HL-60 (cell line): ENCODE results near the gene SEBOX.

ENCODE experiments used
- DNase-seq, 2 experiments: peaks; one replicate each; pipeline ENCODE4 v3.0.0-alpha.2; 2010 to 2020; ENCODE audit warnings: low read depth in 1 of 2, low spot score in 1 of 2
- H3K27ac ChIP-seq: fragments of 250-450 bp; sonication (Bioruptor Pico); replicated peaks from 2 replicates; pipeline ENCODE4 v1.5.1; 2020; ENCODE audit warnings: mild to moderate bottlenecking, moderate library complexity
- H3K27me3 ChIP-seq: fragments of 250-450 bp; sonication (Bioruptor Pico); 2 replicates; pipeline ENCODE4 v1.5.1; 2021; ENCODE audit warnings: mild to moderate bottlenecking, moderate library complexity; ENCODE audit not compliant: insufficient read depth, poor library complexity, severe bottlenecking
- H3K4me3 ChIP-seq: replicated peaks from 2 replicates; pipeline ENCODE4 v1.5.1; 2011; ENCODE audit warnings: mild to moderate bottlenecking, control low read depth, low read length; ENCODE audit not compliant: insufficient read depth
- CTCF ChIP-seq: IDR thresholded peaks from one replicate; pipeline ENCODE4 v1.5.1; 2011; ENCODE audit warnings: low read length, control low read depth, inconsistent platforms; ENCODE audit not compliant: insufficient read depth
- GABPA ChIP-seq: IDR thresholded peaks from 2 replicates; pipeline ENCODE4 v1.6.1; 2012; ENCODE audit warnings: low read depth
- POLR2AphosphoS5 ChIP-seq: IDR thresholded peaks from 2 replicates; pipeline ENCODE4 v1.6.1; 2012; ENCODE audit warnings: low read depth
- REST ChIP-seq: IDR thresholded peaks from 2 replicates; pipeline ENCODE4 v1.6.1; 2012; ENCODE audit warnings: low read depth; ENCODE audit not compliant: insufficient replicate concordance
- SPI1 ChIP-seq: IDR thresholded peaks from 2 replicates; pipeline ENCODE4 v1.6.1; 2012; ENCODE audit warnings: low read depth, mild to moderate bottlenecking, borderline replicate concordance

Gene SEBOX

GRCh38 chr17:28390563-28390962, 25.6 kb upstream of the SEBOX start:
- Histone ChIP-seq H3K27ac (no peak overlapping the region), H3K27me3 (no peaks in the 10 kb centered on the region), H3K4me3 (no peak overlapping the region)
- TF ChIP-seq CTCF, result no peak
- TF ChIP-seq POLR2AphosphoS5, result no peak
- TF ChIP-seq GABPA, result no peak
- TF ChIP-seq REST, result no peak
- no peak for TF ChIP-seq SPI1
- DNase-seq, result no peak

- DNase-seq, result no peak
- no peak overlapping the region for H3K27ac ChIP-seq
- H3K4me3 ChIP-seq, result no peak overlapping the region
- peaks cover 2% of the 10 kb centered on the region for H3K27me3 ChIP-seq
- TF ChIP-seq CTCF (no peak), POLR2AphosphoS5 (no peak), SPI1 (no peak), REST (no peak), GABPA (no peak)
Measured at GRCh38 chr17:28390141-28390540, 25.1 kb upstream of the SEBOX start.

- Histone ChIP-seq H3K27me3 (peaks cover 16% of the 10 kb centered on the region), H3K27ac (no peak overlapping the region), H3K4me3 (no peak overlapping the region)
- no peak for DNase-seq
- TF ChIP-seq POLR2AphosphoS5, result no peak
- no peak for TF ChIP-seq REST
- no peak for TF ChIP-seq GABPA
- no peak for TF ChIP-seq CTCF
- no peak for TF ChIP-seq SPI1
Measured at GRCh38 chr17:28388106-28388505, 23.1 kb upstream of the SEBOX start.
